ENCODE results near the gene JAG1.

The JAG1 gene

GRCh38 chr20:10662661-10663458 lies 10.9 kb downstream of the JAG1 start:
- no peak overlapping the region for H3K27ac ChIP-seq
- TF ChIP-seq CTCF (IDR thresholded peaks at IDR 0.05) = no peak
- no peak for TF ChIP-seq ZFX (IDR thresholded peaks at IDR 0.05; ENCODE audit: borderline replicate concordance)

- H3K27ac ChIP-seq = no peak overlapping the region
- TF ChIP-seq ZFX (IDR thresholded peaks at IDR 0.05; ENCODE audit: borderline replicate concordance) (no peak), CTCF (IDR thresholded peaks at IDR 0.05) (no peak)
Observed at GRCh38 chr20:10662151-10662550, 11.6 kb downstream of the JAG1 start.

GRCh38 chr20:10661261-10661660 lies 12.5 kb downstream of the JAG1 start:
- H3K27ac ChIP-seq = no peak overlapping the region
- no peak for TF ChIP-seq ZFX (IDR thresholded peaks at IDR 0.05; ENCODE audit: borderline replicate concordance)
- TF ChIP-seq CTCF (IDR thresholded peaks at IDR 0.05) = no peak

GRCh38 chr20:10660661-10661060 lies 13.1 kb downstream of the JAG1 start:
- no peak for TF ChIP-seq CTCF (IDR thresholded peaks at IDR 0.05)
- no peak for TF ChIP-seq ZFX (IDR thresholded peaks at IDR 0.05; ENCODE audit: borderline replicate concordance)
- H3K27ac ChIP-seq = no peak overlapping the region

- no peak overlapping the region for H3K27ac ChIP-seq
- TF ChIP-seq ZFX (IDR thresholded peaks at IDR 0.05; ENCODE audit: borderline replicate concordance) (no peak), CTCF (IDR thresholded peaks at IDR 0.05) (no peak)
Observed at GRCh38 chr20:10659651-10660601, 13.9 kb downstream of the JAG1 start.

- H3K27ac ChIP-seq = no peak overlapping the region
- TF ChIP-seq ZFX (IDR thresholded peaks at IDR 0.05; ENCODE audit: borderline replicate concordance) = no peak
- TF ChIP-seq CTCF (IDR thresholded peaks at IDR 0.05) = no peak
Observed at GRCh38 chr20:10658876-10659632, 14.7 kb downstream of the JAG1 start.
